BLaER1 (cell line): Measurements from ENCODE around the gene DHRS13.
"Not testable (repeated sequence)": the region's sequence is repeated elsewhere in the genome, so short reads cannot be mapped to it uniquely, and the experiment has no call there.

Experiments
- H3K27ac ChIP-seq: shearing (Covaris generic); formaldehyde crosslinking; 2 replicates; pipeline ENCODE4 v1.8.1; 2022
- H3K27me3 ChIP-seq: shearing (Covaris generic); formaldehyde crosslinking; 2 replicates; pipeline ENCODE4 v1.8.1; 2022
- H3K36me3 ChIP-seq: shearing (Covaris generic); formaldehyde crosslinking; 2 replicates; pipeline ENCODE4 v1.8.1; 2022
- H3K4me1 ChIP-seq: shearing (Covaris generic); formaldehyde crosslinking; 2 replicates; pipeline ENCODE4 v1.8.1; 2022
- H3K4me2 ChIP-seq: shearing (Covaris generic); formaldehyde crosslinking; 2 replicates; pipeline ENCODE4 v1.8.1; 2022
- H3K4me3 ChIP-seq: shearing (Covaris generic); formaldehyde crosslinking; 2 replicates; pipeline ENCODE4 v1.8.1; 2022
- H3K9ac ChIP-seq: shearing (Covaris generic); formaldehyde crosslinking; 2 replicates; pipeline ENCODE4 v1.8.1; 2022
- H3K9me3 ChIP-seq: shearing (Covaris generic); formaldehyde crosslinking; 2 replicates; pipeline ENCODE4 v1.8.1; 2022
- H4K20me1 ChIP-seq: shearing (Covaris generic); formaldehyde crosslinking; 2 replicates; pipeline ENCODE4 v1.8.1; 2022
- Cebpa-rat ChIP-seq: shearing (Covaris generic); IDR thresholded peaks from 2 replicates; pipeline ENCODE4 v1.8.1; 2022

Gene DHRS13

GRCh38 chr17:28878158-28878910 is 24.5 kb downstream of the DHRS13 start:
- no peak for TF ChIP-seq Cebpa-rat
- peaks cover 56% of the 10 kb centered on the region for H3K36me3 ChIP-seq
- H3K9me3 ChIP-seq: no peaks in the 10 kb centered on the region
- H4K20me1 ChIP-seq: 0 out of 2 replicates have a peak, but pooled peaks cover 1% of the 10 kb centered on the region
- H3K4me3 ChIP-seq: no peak overlapping the region
- no peaks in the 10 kb centered on the region for H3K27me3 ChIP-seq
- H3K9ac ChIP-seq: no peak overlapping the region
- H3K4me1 ChIP-seq: 0 out of 2 replicates have a peak, but pooled peaks cover 10% of the 10 kb centered on the region
- no peak overlapping the region for H3K4me2 ChIP-seq
- no peak overlapping the region for H3K27ac ChIP-seq

GRCh38 chr17:28877150-28877711 is 25.6 kb downstream of the DHRS13 start:
- not testable (repeated sequence) for H4K20me1 ChIP-seq, H3K4me3 ChIP-seq, H3K4me1 ChIP-seq, H3K27me3 ChIP-seq, H3K4me2 ChIP-seq, H3K27ac ChIP-seq, H3K9ac ChIP-seq, H3K9me3 ChIP-seq
- TF ChIP-seq Cebpa-rat: peak; percentile 42; the same call in 1 of the 2 replicates
- H3K36me3 ChIP-seq: peaks cover 45% of the 10 kb centered on the region

DNA sequence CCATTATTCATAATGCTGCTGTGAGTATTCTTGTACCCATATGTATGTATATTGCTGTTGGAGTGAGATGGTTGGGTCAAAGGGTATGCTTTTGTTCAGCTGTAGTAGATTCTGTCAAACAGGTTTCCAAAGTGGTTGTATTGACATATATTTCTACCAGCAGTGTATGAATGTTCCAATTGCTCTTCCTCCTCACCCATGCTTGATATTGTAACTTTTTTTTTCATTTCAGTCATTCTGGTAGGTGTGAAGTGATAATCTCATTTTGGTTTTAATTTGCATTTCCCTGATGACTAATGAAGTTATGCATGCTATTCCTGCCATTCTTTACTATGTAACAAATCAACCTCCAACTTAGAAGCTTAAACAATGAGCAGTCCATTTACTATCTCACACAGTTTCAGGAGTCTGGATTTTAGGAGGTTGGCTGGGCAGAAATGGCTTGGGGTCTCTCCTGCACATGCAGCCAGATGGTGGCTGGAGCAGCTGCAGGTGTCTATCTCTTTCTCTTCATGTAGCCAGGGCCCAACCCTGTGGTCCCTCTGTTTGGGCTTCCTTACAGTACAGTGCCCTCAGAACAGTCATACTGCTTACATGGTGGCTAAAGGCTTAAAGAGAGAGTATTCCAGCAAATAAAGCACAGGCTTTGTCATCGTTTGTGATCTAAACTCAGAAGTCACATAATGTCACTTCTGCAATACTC is 26.9 kb downstream of the DHRS13 start:
- Histone ChIP-seq H3K27me3 (no peaks in the 10 kb centered on the region), H3K9me3 (no peaks in the 10 kb centered on the region), H3K27ac (no peak overlapping the region), H3K9ac (no peak overlapping the region), H3K36me3 (peaks cover 33% of the 10 kb centered on the region), H3K4me1 (peaks cover 12% of the 10 kb centered on the region), H3K4me3 (no peak overlapping the region), H4K20me1 (no peaks in the 10 kb centered on the region), H3K4me2 (no peak overlapping the region)
- TF ChIP-seq Cebpa-rat: no peak

GRCh38 chr17:28874750-28875149 is 28.1 kb downstream of the DHRS13 start:
- H3K4me2 ChIP-seq: no peak overlapping the region
- no peaks in the 10 kb centered on the region for H3K27me3 ChIP-seq
- H3K9me3 ChIP-seq: no peaks in the 10 kb centered on the region
- H3K27ac ChIP-seq: no peak overlapping the region
- no peak for TF ChIP-seq Cebpa-rat
- H3K4me1 ChIP-seq: peaks cover 16% of the 10 kb centered on the region
- H3K36me3 ChIP-seq: peaks cover 20% of the 10 kb centered on the region
- H3K9ac ChIP-seq: no peak overlapping the region
- no peak overlapping the region for H3K4me3 ChIP-seq
- H4K20me1 ChIP-seq: no peaks in the 10 kb centered on the region

GRCh38 chr17:28873839-28874238 is 29.0 kb downstream of the DHRS13 start:
- H3K4me3 ChIP-seq: no peak overlapping the region
- H3K4me2 ChIP-seq: no peak overlapping the region
- H4K20me1 ChIP-seq: no peaks in the 10 kb centered on the region
- H3K27me3 ChIP-seq: no peaks in the 10 kb centered on the region
- no peak overlapping the region for H3K9ac ChIP-seq
- H3K4me1 ChIP-seq: peaks cover 16% of the 10 kb centered on the region
- peaks cover 11% of the 10 kb centered on the region for H3K36me3 ChIP-seq
- no peaks in the 10 kb centered on the region for H3K9me3 ChIP-seq
- TF ChIP-seq Cebpa-rat: no peak
- no peak overlapping the region for H3K27ac ChIP-seq

DNA sequence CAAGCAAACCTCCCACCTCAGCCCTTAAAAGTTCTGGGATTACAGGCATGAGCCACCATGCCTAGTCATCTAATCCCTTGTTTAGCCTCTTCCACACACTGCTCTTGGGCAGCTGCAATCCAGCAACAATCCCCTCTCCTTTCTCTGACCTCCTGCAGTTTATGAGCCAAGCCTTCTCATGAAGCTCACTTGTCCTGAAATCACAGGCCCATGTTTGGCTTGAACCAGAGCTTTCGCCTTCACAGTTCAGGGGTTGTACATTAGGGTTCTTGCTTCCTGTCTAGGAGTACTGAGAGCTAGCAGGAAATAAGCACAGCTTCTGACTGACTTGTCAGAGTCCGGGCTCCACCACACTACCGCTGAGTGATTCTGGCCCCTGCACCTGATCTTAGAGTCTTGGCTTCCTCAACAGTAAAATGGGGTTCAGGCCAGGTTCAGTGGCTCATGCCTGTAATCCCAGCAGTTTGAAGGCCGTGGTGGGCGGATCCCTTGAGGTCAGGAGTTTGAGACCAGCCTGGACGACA is 31.8 kb downstream of the DHRS13 start:
- no peaks in the 10 kb centered on the region for H3K36me3 ChIP-seq
- H4K20me1 ChIP-seq: no peaks in the 10 kb centered on the region
- no peak for TF ChIP-seq Cebpa-rat
- no peaks in the 10 kb centered on the region for H3K27me3 ChIP-seq
- peaks cover 16% of the 10 kb centered on the region for H3K4me1 ChIP-seq
- peak overlapping the region; percentile 62 for H3K4me2 ChIP-seq
- H3K9me3 ChIP-seq: no peaks in the 10 kb centered on the region
- H3K27ac ChIP-seq: peak overlapping the region; percentile 73
- H3K9ac ChIP-seq: peak overlapping the region; percentile 66; the same call in 1 of the 2 replicates
- no peak overlapping the region for H3K4me3 ChIP-seq

DNA sequence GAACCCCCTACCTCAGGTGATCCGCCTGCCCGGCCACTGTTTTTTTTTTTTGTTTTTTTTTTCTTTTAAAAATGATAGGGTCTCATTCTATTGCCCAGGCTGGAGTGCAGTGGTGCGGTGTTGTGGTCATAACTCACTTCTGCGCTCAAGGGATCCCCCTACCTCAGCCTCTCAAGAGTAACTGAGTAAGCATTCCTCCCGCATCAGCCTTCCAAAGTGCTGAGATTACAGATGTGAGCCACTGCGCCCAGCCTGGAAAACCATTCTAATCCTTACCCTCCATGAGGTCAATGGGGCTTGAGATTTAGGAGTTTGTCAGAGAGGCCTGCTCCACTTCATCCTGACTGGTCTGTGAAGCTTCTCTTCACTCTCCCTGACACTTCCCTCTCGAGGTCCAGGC is 35.6 kb downstream of the DHRS13 start:
- Histone ChIP-seq H3K4me1 (peaks cover 16% of the 10 kb centered on the region), H3K9ac (no peak overlapping the region), H3K27me3 (no peaks in the 10 kb centered on the region), H3K27ac (no peak overlapping the region), H3K4me2 (no peak overlapping the region), H3K9me3 (no peaks in the 10 kb centered on the region), H4K20me1 (no peaks in the 10 kb centered on the region), H3K36me3 (peaks cover 1% of the 10 kb centered on the region; the same call in 1 of the 2 replicates), H3K4me3 (no peak overlapping the region)
- no peak for TF ChIP-seq Cebpa-rat

DNA sequence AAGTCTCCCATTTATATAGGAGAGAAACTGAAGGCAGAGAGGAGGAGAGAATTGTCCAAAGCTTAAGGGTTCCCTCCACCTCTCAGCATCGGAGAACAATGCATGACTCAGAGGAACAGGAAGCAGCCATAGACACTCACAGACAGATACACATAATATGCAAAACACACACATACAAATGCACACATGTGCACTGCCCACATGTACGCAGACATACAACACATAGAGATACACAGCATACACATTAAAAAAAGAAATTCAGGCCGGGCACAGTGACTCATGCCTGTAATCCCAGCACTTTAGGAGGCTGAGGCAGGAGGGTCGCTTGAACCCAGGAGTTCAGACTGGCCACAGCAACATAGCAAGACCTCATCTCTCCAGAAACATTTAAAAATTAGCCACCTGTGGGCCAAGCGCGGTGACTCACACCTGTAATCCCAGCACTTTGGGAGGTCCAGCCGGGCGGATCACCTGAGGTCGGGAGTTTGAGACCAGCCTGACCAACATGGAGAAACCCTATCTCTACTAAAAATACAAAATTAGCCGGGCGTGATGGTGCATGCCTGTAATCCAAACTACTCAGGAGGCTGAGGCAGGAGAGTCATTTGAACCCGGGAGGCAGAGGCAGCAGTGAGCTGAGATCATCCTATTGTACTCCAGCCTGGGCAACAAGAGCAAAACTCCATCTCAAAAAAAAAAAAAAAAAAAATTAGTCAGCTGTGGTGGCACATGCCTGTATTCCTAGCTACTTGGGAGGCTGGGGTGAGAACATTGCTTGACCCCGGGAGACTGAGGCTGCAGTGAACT is 36.7 kb downstream of the DHRS13 start:
- no peaks in the 10 kb centered on the region for H4K20me1 ChIP-seq
- no peaks in the 10 kb centered on the region for H3K27me3 ChIP-seq
- 0 out of 2 replicates have a peak overlapping the region, but pooled peaks have one; percentile 29 for H3K9ac ChIP-seq
- H3K4me3 ChIP-seq: no peak overlapping the region
- H3K4me2 ChIP-seq: no peak overlapping the region
- no peaks in the 10 kb centered on the region for H3K9me3 ChIP-seq
- H3K4me1 ChIP-seq: peaks cover 6% of the 10 kb centered on the region
- peaks cover 12% of the 10 kb centered on the region; the same call in 1 of the 2 replicates for H3K36me3 ChIP-seq
- no peak overlapping the region for H3K27ac ChIP-seq
- TF ChIP-seq Cebpa-rat: no peak
